Measurements from ENCODE around the gene SMYD1. TPM values are rescaled to one million over a fixed set of nuclear protein-coding genes. Genes with fewer than 3 reads are reported as not detected.

SMYD1 gene
- total RNA-seq, 1 experiment from 2014 or later, result not detected

- DNase-seq (ENCODE audit: low read depth), result no peak
These were observed 19.4 kb downstream of the SMYD1 start for GRCh38 chr2:88087073-88087472.

DNA sequence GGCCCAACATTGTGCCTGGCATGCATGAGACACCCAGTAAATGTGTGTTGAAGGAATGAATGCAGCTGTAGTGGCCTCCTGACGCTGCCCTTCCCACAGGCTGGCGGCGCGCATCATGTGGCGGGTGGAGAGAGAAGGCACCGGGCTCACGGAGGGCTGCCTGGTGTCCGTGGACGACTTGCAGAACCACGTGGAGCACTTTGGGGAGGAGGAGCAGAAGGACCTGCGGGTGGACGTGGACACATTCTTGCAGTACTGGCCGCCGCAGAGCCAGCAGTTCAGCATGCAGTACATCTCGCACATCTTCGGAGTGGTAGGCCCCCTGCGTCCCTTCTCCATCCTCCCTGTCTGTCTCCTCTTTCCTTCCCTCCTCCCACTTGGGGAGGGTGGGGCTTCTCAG, 20.1 kb downstream of the SMYD1 start:
- DNase-seq (ENCODE audit: low read depth), result no peak

DNA sequence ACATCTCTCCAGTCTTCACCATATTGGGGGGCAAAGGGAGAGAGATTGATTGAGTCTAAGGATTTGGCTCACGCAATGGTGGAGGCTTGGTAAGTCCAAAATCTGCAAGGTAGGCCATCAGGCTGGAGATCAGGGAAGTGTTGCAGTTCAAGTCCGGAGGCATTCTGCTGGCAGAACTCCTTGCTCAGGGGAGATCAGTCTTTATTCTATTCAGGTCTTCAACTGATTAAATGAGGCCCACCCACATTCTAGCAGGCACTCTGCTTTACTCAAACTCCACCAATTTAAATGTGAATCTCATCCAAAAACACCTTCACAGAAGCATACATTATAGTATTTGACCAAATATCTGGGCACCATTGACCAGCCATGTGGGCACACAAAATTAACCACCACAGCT, 21.4 kb downstream of the SMYD1 start:
- no peak for DNase-seq (ENCODE audit: low read depth)

- no peak for DNase-seq (ENCODE audit: low read depth)
These were observed 23.0 kb downstream of the SMYD1 start for GRCh38 chr2:88090446-88091283.

GRCh38 chr2:88091943-88092342, 24.3 kb downstream of the SMYD1 start:
- DNase-seq (ENCODE audit: low read depth), result no peak

GRCh38 chr2:88092773-88093172, 25.1 kb downstream of the SMYD1 start:
- DNase-seq (ENCODE audit: low read depth), result no peak

DNA sequence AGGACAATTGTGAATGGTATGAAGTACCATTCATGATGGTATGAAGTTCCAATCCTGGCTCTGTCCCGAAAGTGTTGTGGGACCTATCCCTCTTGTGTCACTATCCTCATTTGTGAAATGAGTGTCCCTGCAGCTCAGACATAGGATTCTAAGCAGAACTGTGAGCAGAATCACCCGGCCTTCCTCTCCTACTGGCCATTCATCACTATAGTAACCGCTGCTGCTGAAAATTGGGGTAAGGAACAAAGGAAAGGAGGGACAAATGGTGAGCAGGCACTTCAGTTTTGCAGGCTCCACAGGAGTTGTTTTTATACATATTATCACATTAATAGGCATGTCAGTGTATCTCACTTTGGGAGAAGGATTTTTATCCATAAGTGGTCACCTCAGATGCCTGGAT, 27.4 kb downstream of the SMYD1 start:
- no peak for DNase-seq (ENCODE audit: low read depth)

DNA sequence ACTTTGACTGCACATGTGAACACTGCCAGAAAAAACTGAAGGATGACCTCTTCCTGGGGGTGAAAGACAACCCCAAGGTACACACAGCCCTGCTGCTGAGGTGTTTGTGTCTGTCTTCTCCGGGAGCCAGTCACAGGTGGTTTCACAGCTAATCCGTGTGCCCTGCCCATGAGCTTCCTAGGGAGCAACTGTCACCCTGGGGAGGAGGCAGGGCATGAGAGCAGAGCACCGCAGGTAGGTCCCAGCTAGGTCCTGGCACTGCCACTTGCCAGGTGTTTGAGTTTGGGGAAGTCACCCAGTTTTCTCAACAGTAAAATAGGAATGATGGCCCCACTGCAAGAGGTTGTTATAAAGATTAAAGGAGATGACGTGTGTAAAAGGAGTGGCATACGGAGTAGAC, 29.1 kb downstream of the SMYD1 start:
- no peak for DNase-seq (ENCODE audit: low read depth)

DNA sequence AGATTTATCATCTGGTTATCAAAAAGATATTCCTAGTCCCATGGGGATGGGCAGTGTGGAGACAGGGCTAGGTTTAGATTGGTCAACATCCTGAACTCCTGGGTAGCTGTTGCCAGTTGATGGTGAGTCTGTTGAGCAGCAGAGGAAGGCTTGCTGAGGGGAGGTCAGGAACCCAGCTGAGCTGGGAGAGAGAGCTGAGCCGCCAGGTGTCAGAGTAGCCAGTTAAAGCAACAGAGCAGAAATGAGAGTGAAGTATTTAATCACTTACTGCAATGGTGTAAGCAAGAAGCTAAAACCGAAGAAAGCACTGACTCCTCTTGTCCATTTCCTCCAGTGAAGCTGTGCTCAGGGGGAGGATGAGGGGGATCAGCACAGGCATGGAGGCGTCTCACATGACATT, 29.6 kb downstream of the SMYD1 start:
- no peak for DNase-seq (ENCODE audit: low read depth)

- DNase-seq (ENCODE audit: low read depth), result no peak
These were observed 30.4 kb downstream of the SMYD1 start for GRCh38 chr2:88097891-88098557.

DNA sequence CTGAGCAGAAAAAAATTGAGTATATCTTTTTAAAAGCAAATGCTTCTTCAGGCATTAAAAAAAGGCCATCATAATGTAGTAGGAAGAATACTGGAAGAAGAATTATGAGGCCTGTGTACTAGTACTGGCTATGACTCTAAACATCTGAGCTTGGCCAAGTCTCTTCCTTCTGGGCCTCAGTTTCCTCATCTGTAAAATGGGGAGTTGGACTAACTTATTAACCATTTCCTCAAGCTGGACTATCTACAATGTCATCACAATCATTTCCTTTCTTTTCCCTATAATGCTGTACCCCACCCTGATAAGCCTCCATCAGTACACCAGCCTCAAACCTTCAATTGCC, 30.9 kb downstream of the SMYD1 start:
- no peak for DNase-seq (ENCODE audit: low read depth)

GRCh38 chr2:88099798-88100488, 32.3 kb downstream of the SMYD1 start:
- DNase-seq (ENCODE audit: low read depth), result no peak

DNA sequence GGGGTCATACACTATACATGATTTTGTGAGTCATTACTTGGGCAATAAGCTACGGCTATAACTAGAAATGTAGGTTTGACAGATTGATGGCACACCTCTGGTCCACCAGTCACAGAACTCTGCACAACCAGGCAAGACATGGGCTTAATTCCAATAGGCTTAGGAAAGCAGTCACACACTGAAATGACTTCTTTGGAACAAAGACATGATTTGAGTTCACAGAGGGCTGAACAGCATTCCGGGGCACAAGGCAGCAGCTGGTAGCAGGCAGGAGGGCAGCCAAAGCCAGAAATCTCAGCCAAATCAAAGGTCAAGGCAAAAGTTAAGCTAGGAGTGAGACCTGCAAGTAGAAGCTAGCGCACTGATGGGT, 32.8 kb downstream of the SMYD1 start:
- no peak for DNase-seq (ENCODE audit: low read depth)

DNA sequence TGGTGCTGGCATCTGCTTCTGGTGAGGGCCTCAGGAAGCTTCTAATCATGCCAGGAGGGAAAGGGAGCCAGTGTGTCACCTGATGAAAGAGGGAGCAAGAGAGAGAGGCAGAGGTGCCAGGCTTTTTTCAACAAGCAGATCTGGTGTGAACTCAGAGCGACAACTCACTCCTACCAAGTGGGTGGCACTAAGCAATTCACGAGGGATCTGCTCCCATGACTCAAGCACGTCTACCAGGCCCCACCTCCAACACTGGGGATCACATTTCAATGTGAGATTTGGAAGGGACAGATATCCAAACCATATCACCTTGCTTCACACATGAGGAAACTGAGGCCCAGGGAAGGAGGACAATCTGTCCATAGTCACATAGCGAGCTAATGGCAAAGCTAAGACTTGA, 41.2 kb downstream of the SMYD1 start:
- DNase-seq (ENCODE audit: low read depth), result no peak

DNA sequence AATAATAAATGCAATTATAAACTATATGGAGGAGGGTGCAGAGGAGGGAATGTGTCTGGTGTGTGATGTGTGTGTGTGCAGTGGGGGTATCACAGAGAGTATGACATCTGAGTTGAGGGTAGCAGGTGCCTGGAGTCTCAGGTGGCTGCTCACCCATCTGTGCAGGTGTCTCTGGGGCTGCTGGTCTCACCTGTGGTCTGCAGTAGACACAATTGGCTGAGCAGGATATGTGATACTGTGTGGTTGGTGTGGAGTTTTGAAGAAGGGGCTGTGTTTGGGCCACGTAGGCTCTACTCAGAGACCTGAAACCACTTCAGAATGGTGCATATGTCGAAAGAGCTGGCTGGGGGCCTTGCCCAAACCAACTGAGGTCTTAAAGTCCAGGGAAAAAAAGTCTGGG, 43.2 kb downstream of the SMYD1 start:
- DNase-seq (ENCODE audit: low read depth), result no peak

DNA sequence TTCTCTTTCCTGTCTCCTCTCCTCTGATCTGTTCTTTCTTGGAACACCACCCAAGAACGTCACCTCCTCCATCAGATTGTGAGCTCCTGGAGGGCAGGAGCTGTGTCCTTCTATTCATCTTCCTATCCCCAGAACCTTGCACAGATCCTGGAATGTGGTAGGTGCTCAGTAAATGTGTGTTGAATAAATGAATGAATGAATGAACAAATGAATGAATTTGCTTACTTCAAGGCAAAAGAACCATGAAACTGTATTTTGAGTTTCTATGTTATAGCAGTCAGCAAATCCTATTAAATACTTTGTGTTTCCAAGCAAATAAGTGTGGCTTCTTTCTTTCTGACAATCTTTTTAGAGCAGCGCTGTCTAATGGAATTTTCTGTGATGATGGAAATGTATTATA, 45.4 kb downstream of the SMYD1 start:
- no peak for DNase-seq (ENCODE audit: low read depth)

DNA sequence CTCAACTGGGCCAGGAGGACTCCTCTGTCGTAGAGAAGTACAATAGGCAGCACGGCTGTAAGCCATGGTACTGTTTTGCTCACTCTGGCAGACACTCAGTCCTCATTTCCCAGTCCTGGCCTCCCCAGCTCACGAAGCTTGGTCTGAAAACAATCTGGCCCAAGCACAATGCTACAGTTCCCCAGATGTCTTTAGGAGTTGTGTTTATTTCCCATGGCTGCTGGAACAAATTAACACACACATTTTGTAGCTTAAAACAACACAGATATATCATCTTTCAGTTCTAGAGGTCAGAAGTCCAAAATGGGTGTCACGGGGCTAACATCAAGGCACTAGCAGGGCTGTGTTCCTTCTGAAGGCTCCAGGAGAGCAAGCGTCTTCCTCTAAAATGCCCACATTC, 47.3 kb downstream of the SMYD1 start:
- DNase-seq (ENCODE audit: low read depth), result no peak

- DNase-seq (ENCODE audit: low read depth), result no peak
These were observed 48.3 kb downstream of the SMYD1 start for GRCh38 chr2:88115825-88116518.

GRCh38 chr2:88116669-88117432, 49.2 kb downstream of the SMYD1 start:
- DNase-seq (ENCODE audit: low read depth), result no peak

DNA sequence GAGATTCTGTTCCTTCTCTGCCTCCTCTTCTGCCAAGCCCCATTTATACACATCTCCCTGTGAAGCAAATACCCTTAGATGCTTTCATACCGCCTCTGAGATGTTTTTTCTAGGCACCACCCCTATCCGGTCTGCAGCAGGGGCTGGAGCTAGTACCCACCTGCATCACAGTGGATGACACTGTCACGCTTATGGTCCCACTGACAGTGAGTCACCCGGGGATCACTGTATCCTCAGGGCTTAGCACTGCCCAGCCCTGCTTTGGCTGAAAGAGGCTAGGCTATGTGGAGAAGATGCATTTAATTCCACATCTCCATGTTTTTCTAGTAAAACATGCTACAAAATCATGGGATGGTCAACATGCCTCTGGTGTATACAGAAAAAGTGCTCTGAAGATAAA, 50.3 kb downstream of the SMYD1 start:
- peak; percentile 29 for DNase-seq (ENCODE audit: low read depth)

GRCh38 chr2:88121678-88122077, 54.1 kb downstream of the SMYD1 start:
- no peak for DNase-seq (ENCODE audit: low read depth)

All from RPMI7951 (cell line).